ENCODE measurements around the gene SLC26A1.

DNA sequence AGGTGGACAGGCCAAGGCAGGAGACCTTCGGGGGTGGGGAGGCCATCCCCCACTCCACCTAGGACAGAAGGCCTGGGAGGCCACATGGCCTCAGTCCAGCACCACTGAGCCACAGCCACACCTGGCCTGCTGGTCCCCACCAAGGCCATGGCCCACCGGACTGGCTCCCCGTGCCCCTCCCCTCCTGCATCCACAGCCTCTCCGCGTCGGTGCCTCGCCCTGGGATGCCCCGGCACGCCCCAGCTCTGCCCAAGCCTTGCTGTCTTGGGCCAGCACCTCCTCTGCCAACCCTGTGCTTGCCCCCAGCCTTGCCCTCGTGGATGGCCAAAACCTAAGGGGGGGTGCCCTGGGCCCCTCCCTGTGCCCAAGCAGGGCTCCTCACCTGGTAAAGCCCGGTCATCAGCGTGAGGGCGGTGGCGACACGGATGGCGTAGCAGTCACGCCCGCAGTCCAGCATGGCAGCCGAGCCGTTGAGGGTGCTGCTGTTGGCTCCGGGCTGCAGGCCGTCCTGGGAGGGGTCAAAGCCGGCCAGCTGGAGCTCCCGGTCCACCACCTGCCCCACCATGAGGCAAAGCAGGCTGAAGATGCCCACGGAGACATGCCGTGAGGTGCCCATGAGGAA, 2.3 kb downstream of the SLC26A1 start:
- TF ChIP-seq USF2 (IDR thresholded peaks at IDR 0.05; ENCODE audit: low read depth, low read length) (no peak), USF2 (CRISPR knock-in tag; IDR thresholded peaks at IDR 0.05; ENCODE audit: borderline replicate concordance) (no peak), ZFYVE20 (CRISPR knock-in tag; IDR thresholded peaks at IDR 0.05; ENCODE audit: borderline replicate concordance, low read depth) (no peak), CTCF (CRISPR knock-in tag; IDR thresholded peaks at IDR 0.05) (no peak), PBX2 (CRISPR knock-in tag; IDR thresholded peaks at IDR 0.05) (no peak), NAIF1 (CRISPR knock-in tag; IDR thresholded peaks at IDR 0.05; ENCODE audit: borderline replicate concordance) (no peak), ZNF576 (CRISPR knock-in tag; IDR thresholded peaks at IDR 0.05) (no peak), POGZ (CRISPR knock-in tag; IDR thresholded peaks at IDR 0.05) (no peak), CAMTA2 (CRISPR knock-in tag; IDR thresholded peaks at IDR 0.05; ENCODE audit: borderline replicate concordance) (no peak)
- TF ChIP-seq, protein P1, sequence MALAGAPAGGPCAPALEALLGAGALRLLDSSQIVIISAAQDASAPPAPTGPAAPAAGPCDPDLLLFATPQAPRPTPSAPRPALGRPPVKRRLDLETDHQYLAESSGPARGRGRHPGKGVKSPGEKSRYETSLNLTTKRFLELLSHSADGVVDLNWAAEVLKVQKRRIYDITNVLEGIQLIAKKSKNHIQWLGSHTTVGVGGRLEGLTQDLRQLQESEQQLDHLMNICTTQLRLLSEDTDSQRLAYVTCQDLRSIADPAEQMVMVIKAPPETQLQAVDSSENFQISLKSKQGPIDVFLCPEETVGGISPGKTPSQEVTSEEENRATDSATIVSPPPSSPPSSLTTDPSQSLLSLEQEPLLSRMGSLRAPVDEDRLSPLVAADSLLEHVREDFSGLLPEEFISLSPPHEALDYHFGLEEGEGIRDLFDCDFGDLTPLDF (CRISPR knock-in tag; IDR thresholded peaks at IDR 0.05): no peak

All from HepG2 (cell line).